Astrocyte (in vitro differentiated cells and primary cell): Measurements from ENCODE around the gene ZNF268. TPM values are rescaled to one million over a fixed set of nuclear protein-coding genes. Genes with fewer than 3 reads are reported as not detected.

Source experiments
- DNase-seq: peaks from one replicate; pipeline ENCODE4 v3.0.0-alpha.2; 2010; ENCODE audit warnings: low read depth
- FAIRE-seq: peaks from 2 replicates; lab custom pipeline; 2011; peaks lifted over from hg19 to GRCh38; lab: Jason Lieb, UNC
- H2AFZ ChIP-seq: 2 replicates; pipeline ENCODE4 v1.6.0; 2012; ENCODE audit warnings: low read depth, low read length, inconsistent platforms
- H3K27ac ChIP-seq: 2 replicates; pipeline ENCODE4 v1.5.1; 2011; ENCODE audit warnings: low read depth, low read length, inconsistent platforms
- H3K27me3 ChIP-seq: 2 replicates; pipeline ENCODE4 v1.6.0; 2011; ENCODE audit warnings: low read length, inconsistent platforms; ENCODE audit not compliant: insufficient read depth
- H3K36me3 ChIP-seq: 2 replicates; pipeline ENCODE4 v1.5.1; 2011; ENCODE audit warnings: low read length, inconsistent platforms; ENCODE audit not compliant: insufficient read depth
- H3K4me1 ChIP-seq: 2 replicates; pipeline ENCODE4 v1.5.1; 2011; ENCODE audit warnings: low read length, inconsistent platforms; ENCODE audit not compliant: insufficient read depth
- H3K4me2 ChIP-seq: 2 replicates; pipeline ENCODE4 v1.6.0; 2012; ENCODE audit warnings: low read length, inconsistent platforms
- H3K4me3 ChIP-seq: 2 replicates; pipeline ENCODE4 v1.5.1; 2011; ENCODE audit warnings: low read depth, mild to moderate bottlenecking, low read length, inconsistent platforms; ENCODE audit not compliant: insufficient read depth
- H3K79me2 ChIP-seq: 2 replicates; pipeline ENCODE4 v1.6.0; 2012; ENCODE audit warnings: mild to moderate bottlenecking, low read length, inconsistent platforms; ENCODE audit not compliant: insufficient read depth
- H3K9ac ChIP-seq: 2 replicates; pipeline ENCODE4 v1.6.0; 2012; ENCODE audit warnings: mild to moderate bottlenecking, low read length, inconsistent platforms
- H3K9me3 ChIP-seq: 2 replicates; pipeline ENCODE4 v1.5.1; 2012; ENCODE audit warnings: low read depth, mild to moderate bottlenecking, low read length, inconsistent platforms; ENCODE audit not compliant: insufficient read depth
- H4K20me1 ChIP-seq: 2 replicates; pipeline ENCODE4 v1.6.0; 2012; ENCODE audit warnings: low read length, inconsistent platforms; ENCODE audit not compliant: insufficient read depth
- H3K27ac Mint-ChIP-seq: one replicate; pipeline ENCODE4 v1.8.0; 2021; ENCODE audit warnings: mild to moderate bottlenecking, mixed read lengths; ENCODE audit not compliant: unreplicated experiment
- H3K27me3 Mint-ChIP-seq: one replicate; pipeline ENCODE4 v1.8.0; 2021; ENCODE audit warnings: low read depth, mixed read lengths; ENCODE audit not compliant: unreplicated experiment
- H3K36me3 Mint-ChIP-seq: one replicate; pipeline ENCODE4 v1.8.0; 2021; ENCODE audit warnings: low read depth, mixed read lengths; ENCODE audit not compliant: unreplicated experiment
- H3K4me1 Mint-ChIP-seq: one replicate; pipeline ENCODE4 v1.8.0; 2021; ENCODE audit warnings: low read depth, mixed read lengths; ENCODE audit not compliant: unreplicated experiment
- H3K4me3 Mint-ChIP-seq: one replicate; pipeline ENCODE4 v1.8.0; 2021; ENCODE audit warnings: mild to moderate bottlenecking, moderate library complexity, mixed read lengths; ENCODE audit not compliant: unreplicated experiment
- H3K9me3 Mint-ChIP-seq: one replicate; pipeline ENCODE4 v1.8.0; 2021; ENCODE audit warnings: mild to moderate bottlenecking, mixed read lengths; ENCODE audit not compliant: unreplicated experiment
- CTCF ChIP-seq: IDR thresholded peaks from 2 replicates; pipeline ENCODE4 v1.5.1; 2011; ENCODE audit warnings: low read depth, mild to moderate bottlenecking, inconsistent platforms, low read length, moderate library complexity; ENCODE audit not compliant: insufficient read depth
- EZH2 ChIP-seq: IDR thresholded peaks from 2 replicates; pipeline ENCODE4 v1.6.1; 2012; ENCODE audit warnings: mild to moderate bottlenecking, low read length, inconsistent platforms; ENCODE audit not compliant: insufficient read depth
- total RNA-seq: library from RNA; stranded (reverse); gene quantifications from 2 replicates; pipeline ENCODE4 v1.2.1, GENCODE V29; 2021

Gene ZNF268
- total RNA-seq, 1 donor from 2014 or later, result 21.0 TPM

GRCh38 chr12:133233006-133233405, 51.7 kb downstream of the ZNF268 start:
- FAIRE-seq (no peak), DNase-seq (no peak)
- H3K27ac Mint-ChIP-seq, result no peak overlapping the region
- Histone ChIP-seq H3K27me3 (no peaks in the 10 kb centered on the region), H3K9ac (no peak overlapping the region), H3K36me3 (no peaks in the 10 kb centered on the region), H3K4me3 (no peak overlapping the region), H4K20me1 (no peaks in the 10 kb centered on the region), H2AFZ (no peak overlapping the region), H3K4me2 (no peak overlapping the region), H3K4me1 (no peaks in the 10 kb centered on the region), H3K27ac (no peak overlapping the region), H3K79me2 (no peaks in the 10 kb centered on the region), H3K9me3 (peaks cover 30% of the 10 kb centered on the region)
- H3K4me1 Mint-ChIP-seq, result no peaks in the 10 kb centered on the region
- TF ChIP-seq CTCF (no peak), EZH2 (no peak)
- no peak overlapping the region for H3K4me3 Mint-ChIP-seq
- no peaks in the 10 kb centered on the region for H3K36me3 Mint-ChIP-seq
- no peaks in the 10 kb centered on the region for H3K27me3 Mint-ChIP-seq
- H3K9me3 Mint-ChIP-seq, result peaks cover 47% of the 10 kb centered on the region

GRCh38 chr12:133233993-133234564, 52.8 kb downstream of the ZNF268 start:
- H3K9ac ChIP-seq, result no peak overlapping the region
- Mint-ChIP-seq H3K9me3 (peaks cover 42% of the 10 kb centered on the region), H3K27ac (no peak overlapping the region), H3K4me3 (no peak overlapping the region), H3K27me3 (no peaks in the 10 kb centered on the region), H3K4me1 (no peaks in the 10 kb centered on the region), H3K36me3 (no peaks in the 10 kb centered on the region)
- no peaks in the 10 kb centered on the region for H4K20me1 ChIP-seq
- FAIRE-seq (no peak), DNase-seq (no peak)
- no peaks in the 10 kb centered on the region for H3K4me1 ChIP-seq
- H3K4me2 ChIP-seq, result no peak overlapping the region
- H3K36me3 ChIP-seq, result no peaks in the 10 kb centered on the region
- peaks cover 27% of the 10 kb centered on the region for H3K9me3 ChIP-seq
- no peak overlapping the region for H3K27ac ChIP-seq
- H3K27me3 ChIP-seq, result no peaks in the 10 kb centered on the region
- no peak overlapping the region for H2AFZ ChIP-seq
- no peak overlapping the region for H3K4me3 ChIP-seq
- no peaks in the 10 kb centered on the region for H3K79me2 ChIP-seq
- no peak for TF ChIP-seq CTCF
- TF ChIP-seq EZH2, result no peak

GRCh38 chr12:133234971-133235370, 53.7 kb downstream of the ZNF268 start:
- H4K20me1 ChIP-seq, result no peaks in the 10 kb centered on the region
- Mint-ChIP-seq H3K27ac (no peak overlapping the region), H3K27me3 (no peaks in the 10 kb centered on the region), H3K4me3 (no peak overlapping the region), H3K36me3 (no peaks in the 10 kb centered on the region), H3K9me3 (peaks cover 40% of the 10 kb centered on the region), H3K4me1 (no peaks in the 10 kb centered on the region)
- FAIRE-seq (no peak), DNase-seq (no peak)
- H3K9me3 ChIP-seq, result peaks cover 27% of the 10 kb centered on the region
- H3K4me3 ChIP-seq, result no peak overlapping the region
- no peak overlapping the region for H3K27ac ChIP-seq
- no peak overlapping the region for H3K4me2 ChIP-seq
- H2AFZ ChIP-seq, result no peak overlapping the region
- H3K79me2 ChIP-seq, result no peaks in the 10 kb centered on the region
- H3K9ac ChIP-seq, result no peak overlapping the region
- H3K4me1 ChIP-seq, result no peaks in the 10 kb centered on the region
- TF ChIP-seq CTCF, result no peak
- TF ChIP-seq EZH2, result no peak
- H3K36me3 ChIP-seq, result no peaks in the 10 kb centered on the region
- no peaks in the 10 kb centered on the region for H3K27me3 ChIP-seq
